SH-SY5Y (cell line): ENCODE data around the gene KIF4B.

Experiments
- GATA2 ChIP-seq: IDR thresholded peaks from 2 replicates; pipeline ENCODE4 v1.6.1; 2011; ENCODE audit warnings: mild to moderate bottlenecking, low read depth, low read length
- GATA3 ChIP-seq: IDR thresholded peaks from 2 replicates; pipeline ENCODE4 v1.6.1; 2011; ENCODE audit warnings: low read depth, mild to moderate bottlenecking, low read length, moderate library complexity

DNA sequence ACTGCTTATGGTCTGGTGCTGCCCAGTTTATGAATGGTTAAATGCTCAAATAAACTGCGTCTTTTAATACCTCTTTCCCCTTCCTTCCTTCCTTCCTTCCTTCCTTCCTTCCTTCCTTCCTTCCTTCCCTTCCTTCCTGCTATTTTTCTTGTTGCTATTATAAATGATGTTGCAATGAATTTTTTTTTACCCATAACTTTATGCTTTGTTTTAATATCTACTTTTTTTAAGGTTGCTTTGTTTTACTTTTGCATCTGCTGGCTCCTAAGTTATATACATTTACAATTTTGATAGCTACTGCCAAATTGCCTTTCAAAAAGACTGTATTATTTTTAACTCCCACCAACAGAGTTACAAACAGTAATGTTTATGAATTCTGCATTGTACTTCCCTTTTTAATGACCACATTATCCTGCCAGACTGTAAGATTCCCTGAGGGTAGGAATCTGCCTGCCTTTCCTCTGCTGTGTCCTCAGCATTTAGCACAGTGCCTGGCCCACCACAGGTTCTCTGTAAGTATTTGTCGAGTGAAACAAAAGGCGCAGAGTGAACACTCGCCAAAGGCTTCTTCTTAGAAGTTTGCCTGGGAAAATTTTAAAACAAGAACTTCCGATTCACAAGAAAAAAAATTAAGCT is 36.9 kb downstream of the KIF4B start:
- TF ChIP-seq GATA3 (no peak), GATA2 (no peak)
